GM12878 (cell line): ENCODE data around the gene AKR1C4. TPM values are rescaled to one million over a fixed set of nuclear protein-coding genes. Genes with fewer than 3 reads are reported as not detected.
"Not testable (repeated sequence)": the region's sequence is repeated elsewhere in the genome, so short reads cannot be mapped to it uniquely, and the experiment has no call there.

Source experiments
- ATAC-seq: fragments of 200-7000 bp; cut with Tn5 transposase; 3 replicates; pipeline ENCODE4 v1.9.1; 2020; ENCODE audit warnings: mild to moderate bottlenecking, moderate library complexity
- BruUV-seq: library from RNA; stranded (reverse); fragments of 400-500 nt; replicated peaks from 2 replicates; lab custom pipeline; 2021; lab: Mats Ljungman, UMichigan
- CTCF ChIA-PET: fragments of 300-600 bp; sonication (Branson Sonifier 250); formaldehyde crosslinking; extraction: SDS; loops from one replicate; lab custom pipeline; 2021; ENCODE audit warnings: inconsistent platforms; lab: Yijun Ruan, JAX
- POLR2A ChIA-PET: fragments of 350-600 bp; formaldehyde crosslinking; extraction: SDS; loops from one replicate; lab custom pipeline; 2021; ENCODE audit warnings: inconsistent platforms; lab: Charles Lee
- RAD21 ChIA-PET: fragments of 300-600 bp; sonication (Branson Sonifier 250); formaldehyde crosslinking; loops from one replicate; lab custom pipeline; 2023; ENCODE audit warnings: antibody characterized with exemption; ENCODE audit not compliant: unreplicated experiment; lab: Charles Lee
- SMC1A ChIA-PET: fragments of 300-600 bp; sonication (Branson Sonifier 250); formaldehyde crosslinking; loops from one replicate; lab custom pipeline; 2023; ENCODE audit not compliant: unreplicated experiment, uncharacterized antibody; lab: Charles Lee
- DNase-seq: peaks from one replicate; pipeline ENCODE4 v3.0.0-alpha.2; 2011; ENCODE audit warnings: low read depth, low spot score
- FAIRE-seq: peaks from 3 replicates; lab custom pipeline; 2011; peaks lifted over from hg19 to GRCh38; lab: Jason Lieb, UNC
- H2AFZ ChIP-seq: 2 replicates; pipeline ENCODE4 v1.6.0; 2011; ENCODE audit warnings: low read depth, low read length, control low read depth; ENCODE audit not compliant: control insufficient read depth
- H3K27ac ChIP-seq: 2 replicates; pipeline ENCODE4 v1.5.1; 2011; ENCODE audit warnings: control low read depth; ENCODE audit not compliant: control insufficient read depth, insufficient read depth
- H3K27me3 ChIP-seq, 2 experiments: replicated peaks in 1 of 2; 2 replicates each; pipeline versions ENCODE4 v1.6.0 to v1.6.1; 2011; ENCODE audit warnings: low read length in 1 of 2; ENCODE audit not compliant: control insufficient read depth in 2 of 2, insufficient read depth in 2 of 2
- H3K36me3 ChIP-seq, 2 experiments: 2 replicates each; pipeline ENCODE4 v1.5.1; 2011; ENCODE audit warnings: low read length in 1 of 2; ENCODE audit not compliant: control insufficient read depth in 2 of 2, insufficient read depth in 2 of 2
- H3K4me1 ChIP-seq: 2 replicates; pipeline ENCODE4 v1.6.1; 2011; ENCODE audit warnings: mild to moderate bottlenecking, low read length, moderate library complexity, mixed read lengths; ENCODE audit not compliant: control insufficient read depth, insufficient read depth
- H3K4me2 ChIP-seq: 2 replicates; pipeline ENCODE4 v1.6.0; 2011; ENCODE audit warnings: control low read depth; ENCODE audit not compliant: control insufficient read depth, insufficient read depth
- H3K4me3 ChIP-seq: fragments of 200-600 bp; sonication (generic); 2 replicates; pipeline ENCODE4 v1.5.1; 2016
- H3K79me2 ChIP-seq: 2 replicates; pipeline ENCODE4 v1.6.0; 2011; ENCODE audit warnings: low read length; ENCODE audit not compliant: control insufficient read depth, insufficient read depth
- H3K9ac ChIP-seq: 2 replicates; pipeline ENCODE4 v1.8.0; 2011; ENCODE audit warnings: low read length, control low read depth, mixed read lengths; ENCODE audit not compliant: control insufficient read depth, insufficient read depth
- H3K9me3 ChIP-seq: replicated peaks from 3 replicates; pipeline ENCODE4 v1.5.1; 2011; ENCODE audit warnings: mild to moderate bottlenecking, low read length; ENCODE audit not compliant: control insufficient read depth, insufficient read depth
- H4K20me1 ChIP-seq: 2 replicates; pipeline ENCODE4 v1.6.0; 2011; ENCODE audit not compliant: control insufficient read depth, insufficient read depth
- CREB1 ChIP-seq: IDR thresholded peaks from 2 replicates; pipeline ENCODE4 v1.6.1; 2012; ENCODE audit warnings: low read depth, mild to moderate bottlenecking, inconsistent platforms
- EGR1 ChIP-seq, 2 experiments: IDR thresholded peaks; 1 replicate in 1 of 2; 2 replicates in 1 of 2; pipeline ENCODE4 v1.6.1; 2011 to 2012; ENCODE audit warnings: low read depth in 2 of 2, low read length in 2 of 2, borderline replicate concordance in 1 of 2, mild to moderate bottlenecking in 1 of 2, moderate library complexity in 1 of 2
- MEF2A ChIP-seq: IDR thresholded peaks from 2 replicates; pipeline ENCODE4 v1.6.1; 2011; ENCODE audit warnings: low read depth, mild to moderate bottlenecking, low read length, moderate library complexity; ENCODE audit not compliant: insufficient read depth
- NFIC ChIP-seq: IDR thresholded peaks from 2 replicates; pipeline ENCODE4 v1.6.1; 2012; ENCODE audit warnings: low read depth, mild to moderate bottlenecking, inconsistent platforms, low read length, moderate library complexity
- NR2C1 ChIP-seq: fragments of 450-650 bp; IDR thresholded peaks from 2 replicates; pipeline ENCODE4 v1.6.1; 2017; ENCODE audit warnings: antibody characterized with exemption, mild to moderate bottlenecking, moderate library complexity
- NRF1 ChIP-seq: conservative IDR thresholded peaks from 2 replicates; pipeline ENCODE4 v1.6.1; 2011; ENCODE audit warnings: mild to moderate bottlenecking, low read depth, low read length, improper control_type of control experiment
- POLR2A ChIP-seq: IDR thresholded peaks from 2 replicates; pipeline ENCODE4 v1.6.1; 2011; ENCODE audit warnings: low read depth, mild to moderate bottlenecking, low read length
- POLR2AphosphoS2 ChIP-seq: IDR thresholded peaks from 2 replicates; pipeline ENCODE4 v1.6.1; 2011; ENCODE audit warnings: low read depth, mild to moderate bottlenecking, low read length, improper control_type of control experiment, moderate library complexity
- POU2F2 ChIP-seq: IDR thresholded peaks from 3 replicates; pipeline ENCODE4 v1.6.1; 2011; ENCODE audit warnings: low read depth, mild to moderate bottlenecking, low read length, borderline replicate concordance
- RBBP5 ChIP-seq: fragments of 200-600 bp; sonication (generic); conservative IDR thresholded peaks from 2 replicates; pipeline ENCODE4 v1.6.1; 2016
- SMARCA5 ChIP-seq: fragments of 450-650 bp; IDR thresholded peaks from 2 replicates; pipeline ENCODE4 v1.6.1; 2017; ENCODE audit warnings: mild to moderate bottlenecking
- SREBF1 ChIP-seq: IDR thresholded peaks from 2 replicates; pipeline ENCODE4 v1.6.1; 2012; ENCODE audit warnings: mild to moderate bottlenecking, low read length
- SUZ12 ChIP-seq: fragments of 200-600 bp; sonication (generic); IDR thresholded peaks from one replicate; pipeline ENCODE4 v1.6.1; 2018; ENCODE audit warnings: antibody characterized with exemption, mild to moderate bottlenecking; ENCODE audit not compliant: unreplicated experiment
- WGBS: methylation state at CpG from one replicate; pipeline ENCODE4 v1.1.6; 2016; ENCODE audit warnings: low lambda C conversion rate; ENCODE audit not compliant: insufficient replicate concordance, insufficient coverage; ENCODE audit errors: missing lambda C conversion rate; 5-methylcytosine and 5-hydroxymethylcytosine counted together
- in situ Hi-C: fragments of 300-500 bp; cut with MboI; formaldehyde crosslinking; loops from 9 replicates; pipeline ENCODE4 v1.14.3; 2018; ENCODE audit warnings: mixed read lengths
- intact Hi-C: fragments of 100-400 bp; cut with micrococcal nuclease; formaldehyde crosslinking; loops from one replicate; pipeline ENCODE4 v1.14.2; 2022; ENCODE audit not compliant: unreplicated experiment
- polyA plus RNA-seq, 11 experiments: library from polyadenylated mRNA; depleted of rRNA in 4 of 11; unstranded in 6 of 11; stranded (reverse) in 5 of 11; fragments of >200 nt; fragmentation: Nextera tagmentation in 4 of 11; fragmentation: Illumina TruSeq in 1 of 11; extraction: Ambion mirVana in 4 of 11; extraction: Trizol in 1 of 11; gene quantifications; 1 replicate in 1 of 11; 2 replicates in 10 of 11; pipeline versions ENCODE4 v1.2.1 to v1.2.3, GENCODE V29; 2011 to 2016; ENCODE audit warnings: inconsistent platforms in 2 of 11, missing spikeins in 2 of 11, low read depth in 1 of 11
- total RNA-seq, 4 experiments: library from RNA; depleted of rRNA in 3 of 4; stranded (reverse); fragments of >200 nt in 3 of 4; fragmentation: Illumina TruSeq in 1 of 4; extraction: Trizol in 1 of 4; gene quantifications; 2 replicates each; pipeline versions ENCODE4 v1.2.1 to v1.2.3, GENCODE V29; 2013 to 2021
- TF ChIP-seq, protein P1 (sequence below): IDR thresholded peaks from 2 replicates; pipeline ENCODE4 v1.6.1; 2011; ENCODE audit warnings: borderline replicate concordance, low read depth, mild to moderate bottlenecking, moderate library complexity, low read length; ENCODE audit not compliant: insufficient read depth, poor library complexity, severe bottlenecking
- TF ChIP-seq, protein P2 (sequence below): IDR thresholded peaks from 2 replicates; pipeline ENCODE4 v1.6.1; 2011; ENCODE audit warnings: mild to moderate bottlenecking, low read depth, low read length, moderate library complexity; ENCODE audit not compliant: insufficient replicate concordance
- TF ChIP-seq, protein P3 (sequence below): IDR thresholded peaks from 2 replicates; pipeline ENCODE4 v1.6.1; 2011; ENCODE audit warnings: borderline replicate concordance, low read depth, mild to moderate bottlenecking, moderate library complexity, mixed read lengths, low read length; ENCODE audit not compliant: insufficient read depth; ENCODE audit errors: extremely low read length

AKR1C4 gene
- total and polyA plus RNA-seq, 10 of the 15 experiments (the other 5 are each of a cell fraction or from before 2014, with no cell fraction given) = 0.20 TPM; not detected in 9

DNA sequence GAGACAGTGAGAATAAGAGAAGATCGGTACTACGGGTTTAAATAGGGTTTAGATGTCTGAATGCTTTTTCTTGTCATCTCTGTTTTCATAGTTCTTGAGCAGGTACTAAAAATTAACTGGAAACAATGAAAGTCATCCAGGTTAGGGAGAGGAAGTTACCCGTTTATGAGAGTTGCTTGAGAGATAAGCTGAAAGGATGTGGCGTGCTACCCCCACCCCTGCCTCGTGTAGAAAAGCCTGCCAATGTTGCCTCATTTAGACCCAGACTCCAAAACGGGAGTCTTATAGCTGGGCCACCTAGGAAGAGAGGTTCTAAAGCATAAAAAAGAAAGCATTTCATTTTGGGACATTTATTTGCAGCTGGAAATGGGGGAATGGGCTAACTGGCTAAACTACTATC lies 10.2 kb downstream of the AKR1C4 start:
- Histone ChIP-seq H3K4me2 (no peak overlapping the region), H3K36me3 (no peaks in the 10 kb centered on the region), H3K4me1 (no peaks in the 10 kb centered on the region), H3K27ac (no peak overlapping the region), H3K4me3 (no peak overlapping the region), H3K79me2 (no peaks in the 10 kb centered on the region), H3K9me3 (no peaks in the 10 kb centered on the region), H3K9ac (no peak overlapping the region), H2AFZ (no peak overlapping the region), H4K20me1 (no peaks in the 10 kb centered on the region), H3K27me3 (no peaks in the 10 kb centered on the region)
- no TSS peak for BruUV-seq
- ChIA-PET POLR2A (no interaction called here), SMC1A (no interaction called here), RAD21 (no interaction called here), CTCF (no interaction called here)
- DNase-seq (no peak), ATAC-seq (no peak), FAIRE-seq (no peak)
- intact Hi-C loops (no loop called here), in situ Hi-C loops (no loop called here)
- TF ChIP-seq, protein P1, sequence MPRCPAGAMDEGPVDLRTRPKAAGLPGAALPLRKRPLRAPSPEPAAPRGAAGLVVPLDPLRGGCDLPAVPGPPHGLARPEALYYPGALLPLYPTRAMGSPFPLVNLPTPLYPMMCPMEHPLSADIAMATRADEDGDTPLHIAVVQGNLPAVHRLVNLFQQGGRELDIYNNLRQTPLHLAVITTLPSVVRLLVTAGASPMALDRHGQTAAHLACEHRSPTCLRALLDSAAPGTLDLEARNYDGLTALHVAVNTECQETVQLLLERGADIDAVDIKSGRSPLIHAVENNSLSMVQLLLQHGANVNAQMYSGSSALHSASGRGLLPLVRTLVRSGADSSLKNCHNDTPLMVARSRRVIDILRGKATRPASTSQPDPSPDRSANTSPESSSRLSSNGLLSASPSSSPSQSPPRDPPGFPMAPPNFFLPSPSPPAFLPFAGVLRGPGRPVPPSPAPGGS = no peak
- no peak for TF ChIP-seq SUZ12
- TF ChIP-seq NR2C1 = no peak
- TF ChIP-seq NFIC = no peak
- TF ChIP-seq EGR1 (IDR thresholded peaks at IDR 0.05; ENCODE audit: borderline replicate concordance in 1 of 2, low read depth in 2 of 2, low read length in 2 of 2) = no peak
- TF ChIP-seq SMARCA5 = no peak
- TF ChIP-seq SREBF1 = no peak
- no peak for TF ChIP-seq MEF2A
- TF ChIP-seq CREB1 = no peak
- TF ChIP-seq POLR2AphosphoS2 = no peak
- no peak for TF ChIP-seq RBBP5
- TF ChIP-seq POU2F2 = no peak
- TF ChIP-seq, protein P2, sequence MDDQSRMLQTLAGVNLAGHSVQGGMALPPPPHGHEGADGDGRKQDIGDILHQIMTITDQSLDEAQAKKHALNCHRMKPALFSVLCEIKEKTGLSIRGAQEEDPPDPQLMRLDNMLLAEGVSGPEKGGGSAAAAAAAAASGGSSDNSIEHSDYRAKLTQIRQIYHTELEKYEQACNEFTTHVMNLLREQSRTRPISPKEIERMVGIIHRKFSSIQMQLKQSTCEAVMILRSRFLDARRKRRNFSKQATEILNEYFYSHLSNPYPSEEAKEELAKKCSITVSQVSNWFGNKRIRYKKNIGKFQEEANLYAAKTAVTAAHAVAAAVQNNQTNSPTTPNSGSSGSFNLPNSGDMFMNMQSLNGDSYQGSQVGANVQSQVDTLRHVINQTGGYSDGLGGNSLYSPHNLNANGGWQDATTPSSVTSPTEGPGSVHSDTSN = no peak
- TF ChIP-seq POLR2A = no peak
- no peak for TF ChIP-seq NRF1
- TF ChIP-seq, protein P3, sequence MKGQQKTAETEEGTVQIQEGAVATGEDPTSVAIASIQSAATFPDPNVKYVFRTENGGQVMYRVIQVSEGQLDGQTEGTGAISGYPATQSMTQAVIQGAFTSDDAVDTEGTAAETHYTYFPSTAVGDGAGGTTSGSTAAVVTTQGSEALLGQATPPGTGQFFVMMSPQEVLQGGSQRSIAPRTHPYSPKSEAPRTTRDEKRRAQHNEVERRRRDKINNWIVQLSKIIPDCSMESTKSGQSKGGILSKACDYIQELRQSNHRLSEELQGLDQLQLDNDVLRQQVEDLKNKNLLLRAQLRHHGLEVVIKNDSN = no peak
- WGBS = 20% methylated on average over 6 of the region's 6 CpGs

- in situ Hi-C loops, SMC1A ChIA-PET, H3K9me3 ChIP-seq, H3K4me3 ChIP-seq, RAD21 ChIA-PET, H3K9ac ChIP-seq, H3K27ac ChIP-seq, H2AFZ ChIP-seq, H4K20me1 ChIP-seq, H3K4me1 ChIP-seq, DNase-seq, H3K36me3 ChIP-seq, H3K4me2 ChIP-seq, BruUV-seq, H3K27me3 ChIP-seq, H3K79me2 ChIP-seq, intact Hi-C loops, ATAC-seq, FAIRE-seq, POLR2A ChIA-PET: not testable (repeated sequence)
- WGBS = 29% methylated on average over 1 of the region's 1 CpG
- CTCF ChIA-PET = interaction anchor here (1.1 kb wide), 1 partner anchor 174 kb away, joined by 3 read pairs; no protein-coding TSS in a partner anchor
Measured at GRCh38 chr10:5209776-5210175, 13.1 kb downstream of the AKR1C4 start.
